Nephron progenitor cell (in vitro differentiated cells): Measurements from ENCODE around the gene MAP3K15.

ENCODE experiments used
- DNase-seq: peaks from one replicate; pipeline ENCODE4 v3.0.0; 2021
- H3K27ac Mint-ChIP-seq: 2 replicates; pipeline ENCODE4 v1.8.0; 2021; ENCODE audit warnings: mild to moderate bottlenecking, moderate library complexity, mixed read lengths
- H3K27me3 Mint-ChIP-seq: 2 replicates; pipeline ENCODE4 v1.8.0; 2021; ENCODE audit warnings: mild to moderate bottlenecking, low read depth, mixed read lengths; ENCODE audit not compliant: poor library complexity
- H3K36me3 Mint-ChIP-seq: 2 replicates; pipeline ENCODE4 v1.8.0; 2021; ENCODE audit warnings: low read depth, mixed read lengths
- H3K4me1 Mint-ChIP-seq: 2 replicates; pipeline ENCODE4 v1.8.0; 2021; ENCODE audit warnings: mixed read lengths
- H3K4me3 Mint-ChIP-seq: 2 replicates; pipeline ENCODE4 v1.8.0; 2021; ENCODE audit warnings: mild to moderate bottlenecking, moderate library complexity, mixed read lengths
- H3K9me3 Mint-ChIP-seq: 2 replicates; pipeline ENCODE4 v1.8.0; 2021; ENCODE audit warnings: mild to moderate bottlenecking, moderate library complexity, mixed read lengths
- CTCF ChIP-seq: fragments of 200-600 bp; sonication (generic); IDR thresholded peaks from 2 replicates; pipeline ENCODE4 v1.5.0; 2021; ENCODE audit warnings: antibody characterized with exemption

The MAP3K15 gene

GRCh38 chrX:19388064-19388679 is 127.1 kb downstream of the MAP3K15 start:
- TF ChIP-seq CTCF: no peak
- no peaks in the 10 kb centered on the region for H3K36me3 Mint-ChIP-seq
- H3K4me1 Mint-ChIP-seq: no peaks in the 10 kb centered on the region
- H3K9me3 Mint-ChIP-seq: peaks cover 57% of the 10 kb centered on the region
- no peak overlapping the region for H3K27ac Mint-ChIP-seq
- DNase-seq: no peak
- H3K27me3 Mint-ChIP-seq: peaks cover 5% of the 10 kb centered on the region
- no peak overlapping the region for H3K4me3 Mint-ChIP-seq

GRCh38 chrX:19386679-19387078 is 128.6 kb downstream of the MAP3K15 start:
- no peak overlapping the region for H3K4me3 Mint-ChIP-seq
- H3K27ac Mint-ChIP-seq: no peak overlapping the region
- no peak for DNase-seq
- no peaks in the 10 kb centered on the region for H3K4me1 Mint-ChIP-seq
- H3K9me3 Mint-ChIP-seq: peaks cover 54% of the 10 kb centered on the region
- no peaks in the 10 kb centered on the region for H3K36me3 Mint-ChIP-seq
- TF ChIP-seq CTCF: no peak
- H3K27me3 Mint-ChIP-seq: no peaks in the 10 kb centered on the region

- DNase-seq: peak; percentile 59
These were observed 132.7 kb downstream of the MAP3K15 start for GRCh38 chrX:19382555-19383145.

GRCh38 chrX:19381326-19381725 is 134.0 kb downstream of the MAP3K15 start:
- TF ChIP-seq CTCF: no peak
- DNase-seq: no peak
- Mint-ChIP-seq H3K27me3 (peaks cover 6% of the 10 kb centered on the region), H3K4me1 (no peaks in the 10 kb centered on the region), H3K9me3 (peaks cover 74% of the 10 kb centered on the region), H3K36me3 (no peaks in the 10 kb centered on the region), H3K27ac (no peak overlapping the region), H3K4me3 (no peak overlapping the region)

More at GRCh38 chrX:19382555-19383145, 132.7 kb downstream of the MAP3K15 start:
- Mint-ChIP-seq H3K27ac (no peak overlapping the region), H3K36me3 (no peaks in the 10 kb centered on the region), H3K27me3 (peaks cover 6% of the 10 kb centered on the region), H3K4me3 (no peak overlapping the region), H3K9me3 (peaks cover 72% of the 10 kb centered on the region), H3K4me1 (no peaks in the 10 kb centered on the region)
- peak; percentile 51 for TF ChIP-seq CTCF

- DNase-seq: no peak
- Mint-ChIP-seq H3K4me1 (peaks cover under 1% of the 10 kb centered on the region), H3K9me3 (peaks cover 51% of the 10 kb centered on the region), H3K36me3 (no peaks in the 10 kb centered on the region), H3K27me3 (peaks cover 18% of the 10 kb centered on the region), H3K4me3 (no peak overlapping the region), H3K27ac (no peak overlapping the region)
- TF ChIP-seq CTCF: no peak
These were observed 137.5 kb downstream of the MAP3K15 start for GRCh38 chrX:19377799-19378198.

- TF ChIP-seq CTCF: no peak
- H3K27ac Mint-ChIP-seq: no peak overlapping the region
- no peak overlapping the region for H3K4me3 Mint-ChIP-seq
- peaks cover 52% of the 10 kb centered on the region for H3K9me3 Mint-ChIP-seq
- H3K27me3 Mint-ChIP-seq: peaks cover 12% of the 10 kb centered on the region
- no peak for DNase-seq
- H3K36me3 Mint-ChIP-seq: no peaks in the 10 kb centered on the region
- peaks cover 9% of the 10 kb centered on the region for H3K4me1 Mint-ChIP-seq
These were observed 139.8 kb downstream of the MAP3K15 start for GRCh38 chrX:19375546-19375945.
